CD4-positive, alpha-beta T cell treated with Interleukin-12 subunit alpha and Interleukin-12 subunit beta, for 1 hour (primary cell): Measurements from ENCODE around the gene PDZRN3.

ENCODE experiments used
- DNase-seq: peaks from one replicate; pipeline ENCODE4 v3.0.0-alpha.2; 2020

Gene PDZRN3

DNA sequence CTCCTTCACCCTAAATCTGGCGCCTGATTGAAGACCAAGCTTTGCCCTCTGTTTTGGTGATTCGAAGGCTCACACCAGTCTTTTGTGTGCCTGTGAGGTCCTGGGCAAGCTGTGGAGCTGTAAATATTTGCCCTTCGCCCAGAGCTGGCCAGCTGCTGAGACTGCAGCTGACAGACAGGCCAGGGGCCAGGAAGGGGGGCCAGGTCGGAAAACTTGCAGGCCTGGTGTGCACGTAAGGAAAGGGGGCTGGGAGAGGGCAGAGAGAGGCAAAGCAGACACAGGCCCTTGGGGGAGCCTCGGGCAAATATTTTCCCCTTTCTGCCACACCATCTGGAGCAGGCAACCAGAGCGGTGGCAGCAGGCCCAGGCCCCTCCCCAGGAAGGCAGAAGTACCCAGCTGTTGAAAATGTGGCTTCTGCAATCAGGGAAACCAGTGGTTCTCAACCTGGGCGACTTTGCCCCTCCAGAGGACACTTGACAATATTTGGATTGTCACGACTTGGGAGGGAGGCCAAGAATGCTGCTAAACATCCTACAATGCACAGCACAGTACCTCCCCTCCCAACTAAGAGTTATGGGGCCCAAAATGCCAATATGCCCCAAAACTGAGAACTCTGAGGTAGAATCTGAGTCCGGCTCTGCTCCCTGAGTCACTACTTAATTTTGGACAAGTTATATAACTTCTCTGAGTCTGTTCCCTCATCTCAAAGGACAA, 2.5 kb downstream of the PDZRN3 start:
- DNase-seq, result no peak

DNA sequence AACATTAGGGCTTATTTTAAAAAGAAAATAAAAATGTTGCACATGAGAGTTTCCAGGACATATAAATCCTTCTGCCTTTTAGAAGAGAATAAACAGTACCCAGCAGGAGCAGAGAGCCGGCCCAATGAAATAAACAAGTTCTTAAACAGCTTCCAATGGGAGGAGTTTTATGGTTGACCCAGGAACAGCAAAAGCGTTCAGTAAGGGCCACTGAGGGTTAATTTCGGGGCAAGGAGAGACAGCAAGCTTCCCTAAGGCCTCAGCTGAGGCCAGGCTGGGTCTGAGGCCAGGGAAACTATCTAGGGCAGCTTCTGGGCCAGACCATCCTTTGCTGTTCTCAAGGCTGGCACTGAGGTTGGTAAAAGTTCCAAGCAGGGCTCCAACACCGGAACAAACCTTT, 3.4 kb downstream of the PDZRN3 start:
- no peak for DNase-seq

DNA sequence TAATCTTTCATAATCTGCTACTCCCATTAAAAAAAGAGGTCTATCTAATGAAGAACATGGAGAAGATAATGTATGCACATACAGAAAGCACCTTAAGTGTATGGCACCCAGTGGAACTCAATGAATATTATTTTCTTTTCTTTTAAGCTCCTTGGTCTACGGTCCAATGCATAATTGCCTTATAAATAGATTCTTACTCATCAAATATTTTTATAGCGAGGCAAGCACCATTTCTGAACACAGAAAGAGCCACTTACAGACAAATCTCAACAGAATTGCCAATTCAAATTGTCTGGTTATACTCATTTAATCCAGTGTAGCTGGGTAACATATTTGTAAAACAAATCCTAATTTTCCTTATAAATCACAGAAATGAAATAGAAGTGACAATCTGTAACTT, 6.3 kb downstream of the PDZRN3 start:
- no peak for DNase-seq

DNA sequence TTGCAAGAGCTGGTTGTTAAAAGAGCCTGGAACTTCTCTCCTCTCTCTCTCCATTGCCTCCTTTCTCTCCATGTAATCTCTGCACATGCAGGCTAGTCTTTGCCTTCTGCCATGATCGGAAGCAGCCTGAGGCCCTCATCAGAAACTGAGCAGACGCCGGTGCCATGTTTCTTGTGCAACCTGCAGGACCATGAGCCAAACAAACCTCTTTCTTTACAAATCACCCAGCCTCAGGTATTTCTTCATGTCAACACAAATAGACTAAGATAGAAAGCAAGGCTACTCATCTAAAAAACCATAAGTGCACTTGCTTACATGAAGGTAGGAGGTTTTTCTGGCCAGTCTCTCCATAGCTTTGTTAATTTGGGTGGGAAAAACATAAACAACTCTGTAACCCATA, 8.7 kb downstream of the PDZRN3 start:
- no peak for DNase-seq

DNA sequence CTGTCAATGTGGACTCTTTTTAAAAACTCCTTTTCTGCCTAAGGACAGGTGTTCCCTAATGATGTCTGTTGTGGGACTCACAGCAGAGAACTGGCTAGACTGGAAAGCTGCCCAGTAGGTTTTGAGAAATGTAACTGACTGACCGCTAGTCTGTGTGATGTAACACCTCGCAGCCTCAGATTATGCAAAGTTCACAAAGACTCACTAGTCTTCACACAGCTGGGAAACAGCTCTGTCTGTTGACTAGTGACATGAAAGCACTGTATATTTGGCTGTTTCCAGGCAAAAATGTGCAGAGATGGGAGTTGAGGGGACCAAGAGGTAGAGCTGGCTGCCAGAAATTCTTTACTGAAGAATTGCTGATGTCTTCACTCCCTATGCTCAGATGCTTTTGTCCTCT, 10.3 kb downstream of the PDZRN3 start:
- no peak for DNase-seq

DNA sequence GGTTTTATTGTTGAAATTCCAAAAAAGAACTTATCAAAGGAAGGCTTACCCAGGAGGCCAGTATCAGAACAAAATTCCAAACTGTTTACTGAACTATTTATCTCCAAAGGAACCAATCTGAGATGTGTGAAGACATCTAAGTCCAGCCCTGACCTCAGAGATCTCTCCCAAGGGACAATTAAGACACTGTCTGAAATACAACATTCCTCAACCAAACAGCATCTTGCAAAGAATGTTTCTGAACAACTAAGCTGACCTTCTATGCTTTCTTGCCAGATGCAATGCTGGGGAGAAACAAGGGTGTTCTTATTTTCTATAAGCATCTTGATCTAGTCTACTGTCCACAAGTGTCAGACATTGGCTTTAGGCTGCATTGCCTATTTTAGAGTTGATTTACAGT, 13.6 kb downstream of the PDZRN3 start:
- no peak for DNase-seq

DNA sequence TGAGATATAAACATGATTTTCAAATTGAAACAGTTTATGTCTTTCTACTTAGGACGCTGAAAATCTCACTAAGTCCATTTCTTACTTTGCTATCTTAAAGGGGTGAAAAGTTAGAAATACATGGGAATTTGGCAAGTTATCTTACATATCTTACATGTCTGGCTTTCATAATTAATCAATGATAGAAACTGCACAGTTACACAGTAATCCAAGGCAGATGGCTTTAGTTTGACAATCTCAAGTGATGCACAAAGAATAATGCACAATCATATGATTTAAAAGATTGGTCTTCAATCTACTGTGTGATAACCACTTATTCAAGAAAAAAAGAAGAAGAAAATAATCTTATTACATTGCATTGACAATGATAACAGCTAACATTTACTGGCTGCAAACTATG, 14.2 kb downstream of the PDZRN3 start:
- no peak for DNase-seq

DNA sequence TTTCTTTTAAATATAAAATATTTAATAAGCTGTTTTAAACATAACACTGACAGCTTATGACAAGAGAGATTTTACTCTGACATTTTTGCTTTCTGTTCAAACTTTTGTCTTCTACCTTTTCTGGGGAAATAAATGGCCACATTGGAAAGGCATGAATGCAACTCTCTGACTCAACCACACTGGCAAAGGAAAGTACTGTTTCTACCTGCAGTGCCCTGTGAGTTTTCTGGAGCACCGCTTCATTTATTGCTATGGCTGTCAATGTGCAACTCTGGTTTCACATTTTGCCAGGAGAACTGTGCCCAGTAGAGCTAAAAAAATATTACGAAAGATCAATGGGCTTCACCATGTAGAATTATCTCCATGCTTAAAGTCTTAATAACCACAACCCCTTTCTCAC, 15.1 kb downstream of the PDZRN3 start:
- no peak for DNase-seq

DNA sequence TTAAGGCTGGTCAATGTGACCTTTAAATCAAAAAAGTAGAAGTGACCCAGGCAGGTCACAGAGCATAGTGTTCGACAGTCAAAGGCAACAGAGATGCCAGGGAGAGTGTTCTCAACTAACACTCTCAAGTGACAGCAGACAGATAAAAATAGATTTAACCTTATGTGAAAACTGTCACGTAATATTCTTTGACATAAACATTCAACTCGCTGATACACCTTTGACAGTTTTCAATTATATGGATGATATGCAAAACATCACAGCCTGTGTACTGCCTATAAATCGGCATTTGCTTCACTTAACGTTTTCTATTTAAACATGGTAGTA, 15.5 kb downstream of the PDZRN3 start:
- DNase-seq, result no peak

DNA sequence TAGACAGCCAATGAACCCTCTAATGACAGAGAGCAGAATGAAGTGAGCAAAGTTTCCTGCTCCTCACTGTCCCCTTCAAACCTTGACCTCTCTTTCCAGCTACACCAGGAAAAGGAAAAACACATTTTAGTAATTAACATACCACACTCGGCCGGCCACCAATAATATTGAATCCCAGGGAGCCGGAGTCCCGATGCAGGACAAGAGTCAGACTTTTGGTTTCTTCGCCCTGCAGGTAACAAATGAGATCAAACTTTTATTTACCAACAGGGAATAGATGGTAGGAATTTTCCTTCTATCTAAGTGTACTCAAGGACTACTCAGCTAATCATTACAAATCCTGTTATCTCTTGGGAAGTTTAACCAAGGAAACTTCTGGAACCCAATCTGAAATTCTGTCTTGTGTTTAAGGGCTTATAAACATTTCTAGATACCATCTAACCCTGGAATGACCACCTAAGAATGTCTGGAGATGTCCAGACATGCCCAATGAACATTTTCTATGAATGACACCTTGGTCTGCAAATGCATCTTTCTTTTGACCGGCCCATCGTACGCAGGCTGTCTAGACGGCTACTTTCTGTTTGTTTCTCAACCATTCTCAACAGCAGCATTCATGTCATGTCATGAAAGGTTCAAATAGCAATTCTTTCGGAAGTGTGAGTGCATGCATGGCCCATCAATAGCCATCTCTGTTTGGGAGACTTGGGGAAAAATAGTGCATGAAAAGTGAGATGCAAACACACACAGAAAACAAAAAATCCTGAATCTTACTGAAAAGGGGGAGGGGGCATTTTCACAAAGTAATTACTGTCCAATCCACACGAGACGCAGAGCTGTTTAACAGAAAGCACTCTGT, 16.1 kb downstream of the PDZRN3 start:
- no peak for DNase-seq

DNA sequence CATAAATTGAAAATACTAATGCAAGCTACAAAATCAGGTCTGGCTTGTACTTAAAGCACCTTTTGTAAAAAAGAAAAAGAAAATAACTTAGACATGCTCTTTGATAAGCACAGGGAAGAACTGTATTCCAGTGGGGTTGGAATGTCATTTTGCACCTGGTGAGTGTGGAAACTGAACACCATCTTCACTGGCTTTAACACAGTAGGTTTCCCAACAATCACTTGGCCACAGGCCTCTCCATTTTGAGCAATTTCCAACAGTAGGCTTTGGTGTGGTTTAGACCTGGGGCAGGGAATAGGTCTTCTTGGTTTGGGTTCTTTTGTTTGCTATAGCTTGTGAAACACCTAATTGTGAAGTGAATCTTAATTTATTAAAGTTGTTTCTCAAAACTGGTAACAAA, 18.9 kb downstream of the PDZRN3 start:
- DNase-seq, result no peak

DNA sequence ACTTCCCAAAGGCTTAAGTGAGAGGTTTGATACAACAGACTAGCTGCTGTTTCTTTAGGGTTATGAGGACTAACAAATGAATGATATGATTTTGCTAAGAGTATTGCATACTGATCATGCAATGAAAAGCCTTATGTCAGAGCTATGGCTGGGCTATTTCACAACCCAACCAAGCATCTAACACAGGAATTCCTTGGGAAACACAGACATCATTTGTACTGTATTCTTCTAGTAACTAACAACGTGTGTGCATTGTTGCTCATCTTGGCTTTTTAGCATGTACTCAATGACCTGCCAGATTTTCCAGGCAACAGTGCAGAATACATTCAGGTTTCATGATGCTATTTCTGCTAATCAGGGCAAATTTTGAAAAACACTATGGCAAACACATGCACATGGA, 19.3 kb downstream of the PDZRN3 start:
- DNase-seq, result no peak

DNA sequence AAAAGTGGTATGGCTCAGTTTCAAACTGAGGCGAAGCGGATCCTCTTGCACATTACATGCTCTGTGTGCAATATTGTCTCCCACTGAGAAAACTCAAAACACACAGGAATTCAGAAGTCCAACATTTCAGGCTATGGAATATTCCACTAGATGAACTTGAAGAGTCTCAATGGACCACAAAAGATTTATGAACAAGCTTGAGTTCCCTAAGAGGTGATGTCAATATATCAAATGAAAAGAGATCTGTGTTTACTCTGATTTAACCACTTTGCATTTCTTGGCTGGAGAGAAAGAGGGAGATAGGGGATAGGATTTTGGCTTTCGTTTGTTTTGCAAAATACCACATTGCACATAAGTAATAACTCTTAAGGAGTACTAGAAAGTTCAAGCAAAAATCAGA, 20.3 kb downstream of the PDZRN3 start:
- DNase-seq, result no peak

DNA sequence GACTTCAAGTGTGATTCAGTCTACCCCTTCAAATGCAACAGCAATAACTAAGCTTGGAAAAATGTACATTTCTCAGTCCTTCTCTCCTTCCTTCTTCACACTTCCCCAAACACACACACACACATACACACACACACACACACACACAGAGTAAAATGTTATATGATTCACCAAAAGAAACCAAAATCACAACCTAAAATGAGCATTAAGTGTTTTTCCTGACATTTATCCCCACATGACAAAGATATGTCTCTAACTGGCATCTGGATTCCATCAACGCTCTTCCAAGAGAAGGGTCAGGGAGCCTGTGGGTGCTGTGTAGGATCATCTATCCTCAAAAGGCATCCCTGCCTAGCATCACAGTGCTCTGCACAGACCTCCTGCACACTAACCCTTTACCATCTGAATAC, 21.0 kb downstream of the PDZRN3 start:
- no peak for DNase-seq

DNA sequence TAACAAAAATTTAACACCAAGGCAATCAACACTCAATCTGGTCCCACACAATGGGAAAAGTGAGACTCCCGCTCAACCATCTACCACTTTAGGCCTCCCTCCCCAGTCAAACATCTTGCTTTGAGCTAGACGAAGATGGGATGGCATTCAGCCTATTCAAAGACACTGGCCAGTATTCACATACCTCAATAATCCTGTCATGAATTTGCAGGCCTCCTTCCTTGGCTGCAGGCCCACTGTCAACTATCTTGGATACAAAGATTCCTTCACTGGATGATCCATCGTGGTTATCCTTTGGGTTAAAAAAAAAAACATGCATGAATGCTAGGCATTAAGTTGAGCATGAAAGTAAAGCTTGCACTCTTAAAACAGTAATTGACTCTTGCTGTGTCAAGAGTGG, 22.6 kb downstream of the PDZRN3 start:
- DNase-seq, result no peak

DNA sequence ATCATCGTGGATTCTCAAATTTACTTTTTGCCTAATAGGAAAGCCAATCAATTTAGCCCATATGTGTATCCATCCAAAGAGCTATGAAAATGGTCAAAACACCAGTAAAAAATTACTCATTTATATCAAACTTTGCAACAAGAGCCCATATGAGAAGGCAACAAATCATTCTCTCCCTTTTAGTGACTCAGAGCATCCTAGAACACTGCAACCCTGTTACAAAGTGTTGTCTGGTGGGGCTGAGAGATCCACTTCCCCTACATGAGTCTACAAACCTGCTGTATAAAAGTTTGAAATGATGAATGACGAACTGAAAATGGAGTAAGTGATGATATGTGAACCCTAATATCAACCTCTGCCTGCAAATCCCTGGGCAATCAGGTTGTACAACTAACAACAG, 23.3 kb downstream of the PDZRN3 start:
- no peak for DNase-seq

DNA sequence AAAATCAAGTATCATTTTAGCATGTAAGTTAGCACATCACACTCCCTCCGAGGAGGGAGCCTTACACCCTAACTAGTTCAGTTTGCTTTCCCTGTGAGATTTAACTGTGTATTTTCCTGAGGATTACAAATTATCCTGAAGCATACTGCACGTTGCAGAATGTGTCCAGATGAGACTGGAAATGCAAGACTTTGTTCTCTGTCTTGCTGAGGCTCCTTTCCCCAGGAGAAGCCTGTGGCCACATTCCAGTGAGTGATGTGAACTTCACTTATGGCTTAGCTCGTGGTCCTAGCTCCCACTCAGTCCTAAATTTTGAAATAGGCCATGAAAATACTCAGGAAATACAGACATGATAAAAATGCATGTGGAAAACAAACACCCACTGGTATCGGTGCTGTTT, 23.7 kb downstream of the PDZRN3 start:
- DNase-seq, result no peak

DNA sequence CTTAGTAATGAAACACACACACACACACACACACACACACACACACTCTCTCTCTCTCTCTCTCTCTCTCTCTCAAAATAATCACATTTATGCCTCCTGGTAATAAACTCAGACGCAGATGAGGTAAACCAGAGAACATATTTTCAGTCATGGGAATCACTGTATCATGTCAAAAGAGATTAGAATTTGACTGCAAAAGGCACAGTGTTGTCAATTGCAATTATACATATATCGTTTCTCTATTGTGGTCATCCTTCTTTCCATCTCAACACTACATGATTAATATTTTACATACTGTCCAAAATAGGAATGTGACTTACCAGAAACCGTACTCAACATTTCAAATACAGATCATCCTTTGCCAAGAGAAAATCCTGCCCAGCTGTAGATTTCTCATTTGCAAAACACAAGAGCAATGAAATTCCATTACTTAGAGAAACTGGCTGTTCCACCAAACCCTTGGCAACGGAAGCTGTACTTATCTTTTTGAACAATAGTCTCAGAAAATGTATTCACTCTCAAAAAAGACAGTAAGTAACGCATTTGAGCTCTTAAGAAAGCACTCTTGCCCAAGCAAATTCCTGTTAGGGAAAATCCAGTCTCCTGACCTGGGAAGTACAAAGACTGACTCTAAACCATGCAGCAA, 24.3 kb downstream of the PDZRN3 start:
- no peak for DNase-seq

DNA sequence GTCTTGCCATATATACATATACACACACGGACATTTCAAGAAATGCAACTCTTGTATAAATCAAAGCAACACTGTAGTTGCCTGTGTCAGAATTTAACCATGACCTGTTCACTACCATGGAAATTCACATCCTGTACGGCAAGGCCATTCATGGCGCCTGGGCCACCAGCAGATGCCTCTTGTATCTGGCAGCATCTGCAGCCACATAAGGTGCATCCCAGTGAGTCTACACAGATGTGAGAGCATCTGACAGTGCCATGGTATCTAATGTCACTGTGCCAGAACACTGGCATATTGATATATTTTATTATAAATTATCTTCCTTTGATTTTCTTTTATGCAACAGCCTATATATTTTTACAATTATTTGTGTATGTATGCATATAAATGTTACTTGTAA, 25.1 kb downstream of the PDZRN3 start:
- DNase-seq, result no peak

DNA sequence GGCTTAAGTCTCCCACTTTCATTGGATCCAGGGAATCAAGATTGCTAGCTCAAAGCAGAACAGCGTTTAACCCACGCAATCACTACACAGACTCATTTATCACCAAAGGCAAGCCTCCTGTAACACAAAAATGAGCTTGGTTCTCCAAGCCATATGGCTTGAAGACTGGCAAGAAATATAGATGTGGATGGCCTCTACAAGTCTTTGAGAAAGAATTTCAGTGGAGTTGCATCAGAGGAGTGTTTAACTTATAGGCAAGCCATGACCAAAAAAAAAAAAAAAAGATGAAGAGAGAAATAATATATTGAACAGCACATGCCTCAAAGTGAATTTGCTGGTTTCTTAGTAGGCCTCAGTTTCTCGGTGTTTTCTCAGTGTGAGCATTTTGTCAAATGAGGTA, 27.3 kb downstream of the PDZRN3 start:
- DNase-seq, result no peak

DNA sequence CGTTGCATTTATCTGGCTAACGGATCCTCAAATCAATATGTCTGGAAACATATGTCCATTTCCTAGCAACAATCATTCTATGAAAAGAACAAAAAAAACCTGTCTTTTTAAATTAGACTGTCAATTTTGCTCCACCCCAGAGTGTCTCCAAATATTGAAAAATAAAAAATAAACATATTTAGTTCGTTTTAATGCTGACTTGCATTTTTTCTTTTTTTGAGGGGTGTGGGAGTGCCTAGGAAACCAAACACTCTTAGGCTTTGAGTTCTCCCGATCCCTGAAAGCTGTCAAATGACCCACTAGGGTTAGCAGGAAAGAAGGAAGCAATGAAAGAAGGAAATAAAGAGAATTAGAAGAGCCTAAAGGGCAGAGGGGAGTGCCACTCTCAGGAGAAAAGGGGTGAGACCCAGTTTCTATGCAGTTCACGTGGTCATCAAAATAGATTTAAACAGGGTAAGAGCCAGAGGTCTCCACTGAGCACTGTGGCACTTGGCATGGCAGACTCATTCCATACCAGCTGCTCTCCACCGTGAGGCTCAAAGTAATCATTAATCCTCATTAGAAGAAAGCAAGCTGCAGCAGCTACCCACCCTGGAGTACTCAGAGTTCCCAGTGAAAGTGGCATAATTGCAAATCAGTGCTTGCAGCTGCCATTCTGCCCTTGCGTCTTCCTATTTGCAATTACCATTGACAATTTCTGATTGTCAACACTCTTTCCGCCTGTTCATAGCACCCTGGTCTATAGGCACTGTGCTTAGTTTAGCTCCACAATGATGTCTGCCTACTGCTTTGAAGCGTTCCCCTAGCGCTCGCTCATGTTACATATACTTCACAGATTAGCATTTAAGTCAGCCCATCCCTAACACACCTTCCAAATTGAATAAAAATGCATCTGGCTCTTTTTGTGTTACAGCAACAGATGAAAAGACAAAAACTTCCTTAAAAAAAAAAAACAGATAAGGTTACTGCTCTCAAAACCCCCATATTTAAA, 32.3 kb downstream of the PDZRN3 start:
- no peak for DNase-seq

DNA sequence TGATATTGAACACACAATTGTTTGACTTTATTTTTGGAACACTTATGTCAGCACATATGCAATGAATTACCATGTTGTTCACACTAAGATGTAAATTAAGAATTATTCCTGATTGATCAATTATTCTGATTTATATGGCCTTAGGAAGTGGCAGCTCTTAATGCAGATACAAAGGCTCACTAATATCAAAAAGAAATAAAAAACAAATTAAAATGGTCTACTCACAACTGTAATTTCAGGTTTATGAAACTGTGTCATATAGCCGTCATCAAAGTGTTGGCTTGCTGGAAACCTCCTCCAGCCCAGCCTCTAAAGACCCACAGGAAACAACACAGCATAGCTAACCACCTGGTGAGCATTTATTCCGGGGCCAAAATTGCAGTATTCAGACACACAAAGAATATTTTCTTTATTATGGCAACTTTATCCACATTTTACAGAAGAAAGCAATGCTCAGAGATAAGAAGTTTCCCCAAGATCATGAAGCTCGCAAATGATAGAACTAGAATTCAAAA, 33.4 kb downstream of the PDZRN3 start:
- no peak for DNase-seq

DNA sequence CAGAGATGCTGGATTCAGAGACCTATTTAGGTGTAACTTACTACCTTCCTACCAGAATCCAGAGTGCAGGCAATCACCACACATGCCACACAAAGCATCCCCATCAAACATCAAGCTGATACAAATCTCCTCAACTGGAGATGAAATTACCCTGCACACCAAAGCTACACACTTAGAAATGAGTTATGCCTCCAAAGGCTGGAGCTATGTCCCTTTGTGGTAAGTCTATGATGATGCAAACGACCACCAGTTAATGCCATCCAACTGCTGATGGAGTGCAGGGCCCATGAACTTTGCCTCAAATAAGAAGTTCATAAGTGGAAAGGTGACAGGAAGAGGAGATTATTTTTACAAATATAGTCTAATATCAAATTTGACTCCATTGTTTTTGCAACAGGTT, 38.1 kb downstream of the PDZRN3 start:
- no peak for DNase-seq
